ENCODE data around the gene ITLN2.
"Not testable (repeated sequence)": the region's sequence is repeated elsewhere in the genome, so short reads cannot be mapped to it uniquely, and the experiment has no call there.

Gene ITLN2

DNA sequence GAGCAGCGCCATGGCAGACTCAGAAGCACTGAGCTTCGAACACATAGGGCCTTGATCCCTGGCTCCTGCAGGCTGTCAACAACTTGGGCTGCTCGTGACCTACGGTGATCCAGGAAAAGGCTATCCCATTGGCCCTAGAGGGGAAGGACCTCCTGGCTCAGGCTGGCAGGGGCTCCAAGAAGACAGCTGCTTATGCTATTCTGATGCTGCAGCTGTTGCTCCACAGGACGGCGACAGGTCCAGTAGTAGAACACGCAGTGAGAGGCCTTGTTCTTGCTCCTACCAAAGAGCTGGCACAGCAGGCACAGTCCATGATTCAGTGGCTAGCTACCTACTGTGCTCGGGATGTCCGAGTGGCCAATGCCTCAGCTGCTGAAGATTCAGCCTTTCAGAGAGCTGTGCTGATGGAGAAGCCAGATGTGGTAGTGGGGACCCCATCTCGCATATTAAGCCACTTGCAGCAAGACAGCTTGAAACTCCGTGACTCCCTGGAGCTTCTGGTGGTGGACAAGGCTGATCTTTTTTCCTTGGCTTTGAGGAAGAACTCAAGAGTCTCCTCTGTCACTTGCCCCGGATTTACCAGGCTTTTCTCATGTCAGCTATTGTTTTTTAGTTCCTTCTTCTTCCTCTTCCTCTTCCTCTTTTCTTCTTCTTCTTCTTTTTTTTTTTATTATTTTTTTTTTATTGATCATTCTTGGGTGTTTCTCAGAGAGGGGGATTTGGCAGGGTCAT, 18.9 kb downstream of the ITLN2 start:
- H3K36me3 ChIP-seq (ENCODE audit: control insufficient read depth, insufficient read depth, low read length): no peaks in the 10 kb centered on the region
- no peak overlapping the region for H3K4me3 ChIP-seq (ENCODE audit: low read depth, low read length)
- H3K9me3 ChIP-seq (ENCODE audit: control insufficient read depth, insufficient read depth, low read depth, low read length): peaks cover 20% of the 10 kb centered on the region
- no peak overlapping the region for H3K27ac ChIP-seq (ENCODE audit: low read depth, low read length)
- no peaks in the 10 kb centered on the region for H3K27me3 ChIP-seq (ENCODE audit: control insufficient read depth, insufficient read depth, low read length)
- no peaks in the 10 kb centered on the region for H3K4me1 ChIP-seq (ENCODE audit: control insufficient read depth, insufficient read depth, low read length)
- no peak overlapping the region for H3K9ac ChIP-seq (ENCODE audit: low read length)

DNA sequence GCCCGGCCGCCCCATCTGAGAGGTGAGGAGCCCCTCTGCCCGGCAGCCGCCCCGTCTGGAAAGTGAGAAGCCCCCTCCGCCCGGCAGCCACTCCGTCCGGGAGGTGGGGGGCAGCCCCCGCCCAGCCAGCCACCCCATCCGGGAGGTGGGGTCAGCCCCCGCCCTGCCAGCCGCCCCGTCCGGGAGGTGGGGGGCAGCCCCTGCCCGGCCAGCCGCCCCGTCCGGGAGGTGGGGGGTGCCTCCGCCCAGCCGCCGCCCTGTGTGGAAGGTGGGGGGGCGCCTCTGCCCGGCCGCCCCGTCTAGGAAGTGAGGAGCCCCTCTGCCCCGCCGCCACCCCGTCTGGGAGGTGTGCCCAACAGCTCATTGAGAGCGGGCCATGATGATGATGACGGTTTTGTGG, 21.3 kb downstream of the ITLN2 start:
- not testable (repeated sequence) for H3K27ac ChIP-seq (ENCODE audit: low read depth, low read length); H3K27me3 ChIP-seq (ENCODE audit: control insufficient read depth, insufficient read depth, low read length); H3K4me1 ChIP-seq (ENCODE audit: control insufficient read depth, insufficient read depth, low read length); H3K4me3 ChIP-seq (ENCODE audit: low read depth, low read length); H3K9ac ChIP-seq (ENCODE audit: low read length); H3K36me3 ChIP-seq (ENCODE audit: control insufficient read depth, insufficient read depth, low read length)
- peaks cover 18% of the 10 kb centered on the region for H3K9me3 ChIP-seq (ENCODE audit: control insufficient read depth, insufficient read depth, low read depth, low read length)

DNA sequence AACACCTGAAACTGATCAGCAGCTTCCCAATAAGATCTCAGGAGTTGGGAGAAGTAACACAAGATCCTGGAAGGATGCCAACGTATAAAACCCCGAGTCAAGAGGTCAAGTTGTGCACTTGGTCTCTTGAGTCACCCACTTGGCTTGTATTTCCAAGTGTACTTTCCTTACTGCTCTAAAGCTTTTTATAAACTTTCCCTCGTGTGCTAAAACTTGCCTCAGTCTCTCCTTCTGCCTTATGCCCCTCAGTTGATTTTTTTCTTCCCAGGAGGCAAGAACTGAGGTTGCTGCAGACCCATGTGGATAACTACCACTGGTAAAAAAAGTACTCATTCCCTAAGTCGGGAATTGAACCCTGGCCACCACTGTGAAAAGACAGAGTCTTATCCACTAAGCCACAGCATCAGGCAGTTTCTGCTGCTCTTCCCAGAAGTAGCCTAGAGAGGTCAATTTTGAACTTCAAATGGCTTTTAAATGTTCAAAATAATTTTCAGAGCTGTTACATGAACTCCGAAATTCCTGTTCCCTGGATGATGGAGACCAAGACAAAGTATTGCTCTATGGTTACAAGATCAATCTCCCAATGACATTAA, 28.9 kb downstream of the ITLN2 start:
- Histone ChIP-seq H3K27me3 (ENCODE audit: control insufficient read depth, insufficient read depth, low read length) (no peaks in the 10 kb centered on the region), H3K9me3 (ENCODE audit: control insufficient read depth, insufficient read depth, low read depth, low read length) (peaks cover 33% of the 10 kb centered on the region), H3K36me3 (ENCODE audit: control insufficient read depth, insufficient read depth, low read length) (no peaks in the 10 kb centered on the region), H3K4me1 (ENCODE audit: control insufficient read depth, insufficient read depth, low read length) (no peaks in the 10 kb centered on the region), H3K9ac (ENCODE audit: low read length) (no peak overlapping the region), H3K4me3 (ENCODE audit: low read depth, low read length) (no peak overlapping the region), H3K27ac (ENCODE audit: low read depth, low read length) (no peak overlapping the region)

DNA sequence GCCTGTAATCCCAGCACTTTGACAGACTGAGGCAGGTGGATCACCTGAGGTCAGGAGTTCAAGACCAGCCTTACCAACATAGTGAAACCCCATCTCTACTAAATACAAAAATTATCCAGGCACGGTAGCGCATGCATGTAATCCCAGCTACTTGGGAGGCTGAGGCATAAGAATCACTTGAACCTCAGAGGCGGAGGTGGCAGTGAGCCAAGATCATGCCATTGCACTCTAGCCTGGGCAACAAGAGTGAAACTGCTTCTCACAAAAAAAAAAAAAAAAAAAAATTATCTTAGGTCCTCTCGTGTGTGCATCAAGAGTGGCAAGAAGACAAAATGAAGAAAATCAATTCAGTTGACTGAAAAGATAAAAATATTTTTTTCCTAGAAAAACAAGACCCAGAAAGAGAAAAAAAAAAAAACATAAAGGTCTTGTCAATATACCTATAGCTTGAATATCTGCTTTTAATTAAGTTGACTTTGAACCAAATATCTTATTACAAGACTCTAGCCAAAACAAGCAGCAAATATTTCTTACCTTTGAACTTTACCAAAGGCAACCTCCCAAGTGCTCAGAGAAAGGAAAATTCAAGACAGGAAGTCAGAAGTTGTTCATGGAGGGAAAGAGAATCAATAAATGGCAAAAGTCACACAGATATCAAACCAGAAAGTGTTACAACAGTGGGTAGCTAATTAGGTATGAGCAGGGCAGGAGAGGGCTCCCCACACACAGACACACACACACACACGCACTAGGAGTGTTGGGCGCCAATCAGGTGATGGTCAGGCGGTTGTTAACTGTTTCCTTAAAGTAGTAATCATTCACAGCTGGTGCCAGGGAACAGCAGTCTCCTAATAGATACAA, 29.6 kb downstream of the ITLN2 start:
- peaks cover 40% of the 10 kb centered on the region for H3K9me3 ChIP-seq (ENCODE audit: control insufficient read depth, insufficient read depth, low read depth, low read length)
- H3K36me3 ChIP-seq (ENCODE audit: control insufficient read depth, insufficient read depth, low read length): no peaks in the 10 kb centered on the region
- H3K4me3 ChIP-seq (ENCODE audit: low read depth, low read length): no peak overlapping the region
- H3K27me3 ChIP-seq (ENCODE audit: control insufficient read depth, insufficient read depth, low read length): no peaks in the 10 kb centered on the region
- H3K9ac ChIP-seq (ENCODE audit: low read length): no peak overlapping the region
- H3K27ac ChIP-seq (ENCODE audit: low read depth, low read length): no peak overlapping the region
- H3K4me1 ChIP-seq (ENCODE audit: control insufficient read depth, insufficient read depth, low read length): no peaks in the 10 kb centered on the region

DNA sequence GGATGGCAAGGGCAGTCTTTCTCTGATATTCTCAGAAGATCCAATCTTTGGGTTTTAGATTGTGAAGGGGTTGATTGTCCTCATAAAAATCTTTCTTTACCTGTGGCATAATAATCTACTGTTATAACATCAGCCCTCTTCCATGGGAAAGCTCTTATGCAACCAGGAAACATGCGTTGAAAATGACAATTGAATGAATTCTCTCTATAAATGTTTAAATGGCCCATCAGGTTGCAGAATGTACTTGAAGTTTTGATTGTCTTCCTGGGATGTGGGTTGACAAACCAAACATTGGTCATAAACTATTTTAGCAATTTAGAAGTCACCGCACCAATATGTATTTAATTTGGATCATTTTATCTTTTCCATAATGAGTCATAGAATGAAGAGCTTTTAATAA, 37.9 kb downstream of the ITLN2 start:
- H3K9ac ChIP-seq (ENCODE audit: low read length): no peak overlapping the region
- no peak overlapping the region for H3K27ac ChIP-seq (ENCODE audit: low read depth, low read length)
- peaks cover 11% of the 10 kb centered on the region; the same call in 1 of the 2 replicates for H3K9me3 ChIP-seq (ENCODE audit: control insufficient read depth, insufficient read depth, low read depth, low read length)
- H3K27me3 ChIP-seq (ENCODE audit: control insufficient read depth, insufficient read depth, low read length): no peaks in the 10 kb centered on the region
- H3K4me3 ChIP-seq (ENCODE audit: low read depth, low read length): no peak overlapping the region
- no peaks in the 10 kb centered on the region for H3K36me3 ChIP-seq (ENCODE audit: control insufficient read depth, insufficient read depth, low read length)
- H3K4me1 ChIP-seq (ENCODE audit: control insufficient read depth, insufficient read depth, low read length): peaks cover 17% of the 10 kb centered on the region

- not testable (repeated sequence) for H3K4me3 ChIP-seq (ENCODE audit: low read depth, low read length); H3K36me3 ChIP-seq (ENCODE audit: control insufficient read depth, insufficient read depth, low read length); H3K9me3 ChIP-seq (ENCODE audit: control insufficient read depth, insufficient read depth, low read depth, low read length); H3K27me3 ChIP-seq (ENCODE audit: control insufficient read depth, insufficient read depth, low read length); H3K9ac ChIP-seq (ENCODE audit: low read length); H3K27ac ChIP-seq (ENCODE audit: low read depth, low read length)
- H3K4me1 ChIP-seq (ENCODE audit: control insufficient read depth, insufficient read depth, low read length): peaks cover 21% of the 10 kb centered on the region
Observed at GRCh38 chr1:160913229-160913628, 41.4 kb downstream of the ITLN2 start.

DNA sequence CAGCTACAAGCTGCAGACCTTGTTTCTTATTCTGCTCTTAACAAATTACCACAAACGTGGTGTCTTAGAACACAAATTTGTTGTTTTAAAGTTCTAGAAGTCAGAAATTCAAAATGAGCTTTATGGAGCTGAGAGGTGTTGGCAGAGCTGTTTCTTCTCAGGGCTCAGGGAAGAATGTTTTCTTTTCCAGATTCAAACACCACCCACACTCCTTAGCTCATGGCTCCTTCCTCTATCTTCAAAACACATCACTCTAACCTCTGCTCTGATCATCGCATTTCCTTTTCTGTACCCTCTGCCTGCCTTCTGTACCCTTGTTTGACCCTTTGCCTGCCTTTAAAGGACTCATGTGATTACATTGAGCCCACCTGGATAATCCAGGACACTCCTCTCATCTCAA, 42.7 kb downstream of the ITLN2 start:
- Histone ChIP-seq H3K36me3 (ENCODE audit: control insufficient read depth, insufficient read depth, low read length) (no peaks in the 10 kb centered on the region), H3K27ac (ENCODE audit: low read depth, low read length) (peak overlapping the region; percentile 48; the same call in 1 of the 2 replicates), H3K27me3 (ENCODE audit: control insufficient read depth, insufficient read depth, low read length) (no peaks in the 10 kb centered on the region), H3K4me1 (ENCODE audit: control insufficient read depth, insufficient read depth, low read length) (peaks cover 21% of the 10 kb centered on the region), H3K9me3 (ENCODE audit: control insufficient read depth, insufficient read depth, low read depth, low read length) (no peaks in the 10 kb centered on the region), H3K9ac (ENCODE audit: low read length) (peak overlapping the region; percentile 21), H3K4me3 (ENCODE audit: low read depth, low read length) (no peak overlapping the region)

- peak overlapping the region; percentile 48; the same call in 1 of the 2 replicates for H3K27ac ChIP-seq (ENCODE audit: low read depth, low read length)
- H3K9me3 ChIP-seq (ENCODE audit: control insufficient read depth, insufficient read depth, low read depth, low read length): no peaks in the 10 kb centered on the region
- peaks cover 21% of the 10 kb centered on the region for H3K4me1 ChIP-seq (ENCODE audit: control insufficient read depth, insufficient read depth, low read length)
- H3K36me3 ChIP-seq (ENCODE audit: control insufficient read depth, insufficient read depth, low read length): no peaks in the 10 kb centered on the region
- no peak overlapping the region for H3K4me3 ChIP-seq (ENCODE audit: low read depth, low read length)
- H3K27me3 ChIP-seq (ENCODE audit: control insufficient read depth, insufficient read depth, low read length): no peaks in the 10 kb centered on the region
- peak overlapping the region; percentile 21 for H3K9ac ChIP-seq (ENCODE audit: low read length)
Observed at GRCh38 chr1:160911441-160911840, 43.2 kb downstream of the ITLN2 start.

DNA sequence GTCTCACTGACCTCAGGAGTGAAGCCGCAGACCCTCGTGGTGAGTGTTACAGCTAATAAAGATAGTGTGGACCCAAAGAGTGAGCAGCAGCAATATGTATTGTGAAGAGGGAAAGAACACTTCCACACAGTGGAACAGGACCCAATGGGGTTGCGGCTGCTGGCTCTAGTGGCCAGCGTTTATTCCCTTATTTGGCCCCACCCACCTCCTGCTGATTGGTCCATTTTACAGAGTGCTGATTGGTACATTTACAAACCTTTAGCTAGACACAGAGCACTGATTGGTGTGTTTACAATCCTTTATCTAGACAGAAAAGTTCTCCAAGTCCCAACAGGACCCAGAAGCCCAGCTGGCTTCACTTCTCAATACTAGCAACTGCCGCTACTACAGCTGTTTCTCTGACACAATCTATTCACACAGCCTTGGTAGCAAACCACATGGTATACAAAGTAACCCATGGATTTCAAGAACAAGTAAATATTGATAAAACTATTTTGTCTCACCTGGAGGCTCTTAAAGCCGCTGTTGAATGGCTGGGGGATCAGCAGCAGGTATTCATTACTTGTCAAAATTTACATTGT, 44.3 kb downstream of the ITLN2 start:
- Histone ChIP-seq H3K4me3 (ENCODE audit: low read depth, low read length) (no peak overlapping the region), H3K4me1 (ENCODE audit: control insufficient read depth, insufficient read depth, low read length) (peaks cover 21% of the 10 kb centered on the region), H3K36me3 (ENCODE audit: control insufficient read depth, insufficient read depth, low read length) (no peaks in the 10 kb centered on the region), H3K27ac (ENCODE audit: low read depth, low read length) (no peak overlapping the region), H3K27me3 (ENCODE audit: control insufficient read depth, insufficient read depth, low read length) (no peaks in the 10 kb centered on the region), H3K9ac (ENCODE audit: low read length) (no peak overlapping the region), H3K9me3 (ENCODE audit: control insufficient read depth, insufficient read depth, low read depth, low read length) (no peaks in the 10 kb centered on the region)

GRCh38 chr1:160907976-160908375, 46.6 kb downstream of the ITLN2 start:
- H3K4me3 ChIP-seq (ENCODE audit: low read depth, low read length): no peak overlapping the region
- no peak overlapping the region for H3K27ac ChIP-seq (ENCODE audit: low read depth, low read length)
- H3K4me1 ChIP-seq (ENCODE audit: control insufficient read depth, insufficient read depth, low read length): peaks cover 9% of the 10 kb centered on the region; the same call in 1 of the 2 replicates
- no peaks in the 10 kb centered on the region for H3K9me3 ChIP-seq (ENCODE audit: control insufficient read depth, insufficient read depth, low read depth, low read length)
- no peaks in the 10 kb centered on the region for H3K27me3 ChIP-seq (ENCODE audit: control insufficient read depth, insufficient read depth, low read length)
- H3K9ac ChIP-seq (ENCODE audit: low read length): no peak overlapping the region
- H3K36me3 ChIP-seq (ENCODE audit: control insufficient read depth, insufficient read depth, low read length): no peaks in the 10 kb centered on the region

GRCh38 chr1:160905617-160905989, 49.0 kb downstream of the ITLN2 start:
- Histone ChIP-seq H3K27ac (ENCODE audit: low read depth, low read length) (no peak overlapping the region), H3K9ac (ENCODE audit: low read length) (no peak overlapping the region), H3K4me1 (ENCODE audit: control insufficient read depth, insufficient read depth, low read length) (no peaks in the 10 kb centered on the region), H3K4me3 (ENCODE audit: low read depth, low read length) (no peak overlapping the region), H3K36me3 (ENCODE audit: control insufficient read depth, insufficient read depth, low read length) (no peaks in the 10 kb centered on the region), H3K27me3 (ENCODE audit: control insufficient read depth, insufficient read depth, low read length) (no peaks in the 10 kb centered on the region), H3K9me3 (ENCODE audit: control insufficient read depth, insufficient read depth, low read depth, low read length) (no peaks in the 10 kb centered on the region)
